ENCODE measurements around the gene NARS2.
"Not testable (repeated sequence)": the region's sequence is repeated elsewhere in the genome, so short reads cannot be mapped to it uniquely, and the experiment has no call there.

Gene NARS2

GRCh38 chr11:78539506-78539905, 35.2 kb downstream of the NARS2 start:
- DNase-seq: no peak

GRCh38 chr11:78536933-78537332, 37.7 kb downstream of the NARS2 start:
- no peak for DNase-seq

- DNase-seq: no peak
These were observed 38.7 kb downstream of the NARS2 start for GRCh38 chr11:78535920-78536319.

GRCh38 chr11:78535027-78535426, 39.6 kb downstream of the NARS2 start:
- DNase-seq: no peak

- no peak for DNase-seq
These were observed 41.3 kb downstream of the NARS2 start for GRCh38 chr11:78533399-78533798.

- DNase-seq: no peak
These were observed 41.7 kb downstream of the NARS2 start for GRCh38 chr11:78532991-78533390.

- DNase-seq: no peak
These were observed 48.0 kb downstream of the NARS2 start for GRCh38 chr11:78526497-78527146.

- no peak for DNase-seq
These were observed 48.9 kb downstream of the NARS2 start for GRCh38 chr11:78525720-78526119.

GRCh38 chr11:78520230-78520629, 54.4 kb downstream of the NARS2 start:
- DNase-seq: no peak

GRCh38 chr11:78516281-78516680, 58.4 kb downstream of the NARS2 start:
- no peak for DNase-seq

- DNase-seq: no peak
These were observed 59.7 kb downstream of the NARS2 start for GRCh38 chr11:78514922-78515502.

GRCh38 chr11:78513085-78513484, 61.6 kb downstream of the NARS2 start:
- not testable (repeated sequence) for DNase-seq

GRCh38 chr11:78510597-78510996, 64.1 kb downstream of the NARS2 start:
- no peak for DNase-seq

- DNase-seq: no peak
These were observed 64.6 kb downstream of the NARS2 start for GRCh38 chr11:78510025-78510596.

- no peak for DNase-seq
These were observed 70.0 kb downstream of the NARS2 start for GRCh38 chr11:78504708-78505107.

GRCh38 chr11:78504181-78504580, 70.5 kb downstream of the NARS2 start:
- DNase-seq: no peak

GRCh38 chr11:78499971-78500370, 74.7 kb downstream of the NARS2 start:
- DNase-seq: no peak

GRCh38 chr11:78497293-78497692, 77.4 kb downstream of the NARS2 start:
- DNase-seq: no peak

GRCh38 chr11:78493413-78493975, 81.2 kb downstream of the NARS2 start:
- no peak for DNase-seq

GRCh38 chr11:78492973-78493372, 81.7 kb downstream of the NARS2 start:
- DNase-seq: no peak

GRCh38 chr11:78489184-78489583, 85.5 kb downstream of the NARS2 start:
- no peak for DNase-seq

- DNase-seq: no peak
These were observed 96.1 kb downstream of the NARS2 start for GRCh38 chr11:78478536-78478935.

- DNase-seq: no peak
These were observed 98.6 kb downstream of the NARS2 start for GRCh38 chr11:78476066-78476465.

- no peak for DNase-seq
These were observed 100.2 kb downstream of the NARS2 start for GRCh38 chr11:78474451-78474850.
